Retinal pigment epithelial cell (primary cell): ENCODE measurements around the gene FANCI.

Experiments
- DNase-seq: peaks from one replicate; pipeline ENCODE4 v3.0.0-alpha.2; 2010; ENCODE audit warnings: low read depth
- H3K4me3 ChIP-seq: 2 replicates; pipeline ENCODE4 v1.5.1; 2011; ENCODE audit warnings: mild to moderate bottlenecking, low read length, control low read depth, moderate library complexity
- CTCF ChIP-seq: conservative IDR thresholded peaks from 2 replicates; pipeline ENCODE4 v1.5.1; 2011; ENCODE audit warnings: low read depth, low read length, control low read depth, inconsistent platforms

Gene FANCI

GRCh38 chr15:89353991-89354390 is 110.2 kb downstream of the FANCI start:
- DNase-seq: no peak
- no peak for TF ChIP-seq CTCF
- H3K4me3 ChIP-seq: no peak overlapping the region

- TF ChIP-seq CTCF: peak; percentile 61
- H3K4me3 ChIP-seq: no peak overlapping the region
- no peak for DNase-seq
Measured at GRCh38 chr15:89356634-89357298, 113.0 kb downstream of the FANCI start.

- H3K4me3 ChIP-seq: no peak overlapping the region
Measured at GRCh38 chr15:89358435-89358754, 114.6 kb downstream of the FANCI start.

GRCh38 chr15:89358755-89359439 is 115.1 kb downstream of the FANCI start:
- peak overlapping the region; percentile 33 for H3K4me3 ChIP-seq
- no peak for DNase-seq
- TF ChIP-seq CTCF: peak; percentile 67

More at GRCh38 chr15:89358435-89358754, 114.6 kb downstream of the FANCI start:
- no peak for DNase-seq
- no peak for TF ChIP-seq CTCF

GRCh38 chr15:89359471-89360293 is 115.9 kb downstream of the FANCI start:
- no peak for DNase-seq
- TF ChIP-seq CTCF: no peak
- no peak overlapping the region for H3K4me3 ChIP-seq

GRCh38 chr15:89360294-89360971 is 116.7 kb downstream of the FANCI start:
- no peak overlapping the region for H3K4me3 ChIP-seq
- TF ChIP-seq CTCF: no peak
- no peak for DNase-seq
